HG03066 (cell line): ENCODE data around the gene PUSL1.

Experiments used
- ATAC-seq: cut with Tn5 transposase; IDR thresholded peaks from one replicate; pipeline ENCODE4 v1.9.1; 2021; ENCODE audit warnings: low read depth; ENCODE audit not compliant: unreplicated experiment

PUSL1 gene

GRCh38 chr1:1293263-1294249 lies 14.8 kb upstream of the PUSL1 start:
- ATAC-seq: no peak

- ATAC-seq: no peak
Observed at GRCh38 chr1:1294250-1294890, 14.0 kb upstream of the PUSL1 start.

GRCh38 chr1:1295154-1295923 lies 13.1 kb upstream of the PUSL1 start:
- no peak for ATAC-seq

- no peak for ATAC-seq
Observed at GRCh38 chr1:1296070-1297061, 12.0 kb upstream of the PUSL1 start.

- ATAC-seq: no peak
Observed at GRCh38 chr1:1297802-1298424, 10.5 kb upstream of the PUSL1 start.

GRCh38 chr1:1298861-1299685 lies 9.3 kb upstream of the PUSL1 start:
- no peak for ATAC-seq

- ATAC-seq: no peak
Observed at GRCh38 chr1:1299686-1300351, 8.6 kb upstream of the PUSL1 start.

GRCh38 chr1:1300352-1300739 lies 8.1 kb upstream of the PUSL1 start:
- ATAC-seq: no peak

GRCh38 chr1:1302006-1302430 lies 6.4 kb upstream of the PUSL1 start:
- no peak for ATAC-seq

- no peak for ATAC-seq
Observed at GRCh38 chr1:1302951-1303509, 5.4 kb upstream of the PUSL1 start.

GRCh38 chr1:1303736-1304135 lies 4.7 kb upstream of the PUSL1 start:
- no peak for ATAC-seq

GRCh38 chr1:1304331-1305299 lies 3.8 kb upstream of the PUSL1 start:
- no peak for ATAC-seq

- no peak for ATAC-seq
Observed at GRCh38 chr1:1305300-1306069, 2.9 kb upstream of the PUSL1 start.

GRCh38 chr1:1306070-1306660 lies 2.2 kb upstream of the PUSL1 start:
- ATAC-seq: no peak

- no peak for ATAC-seq
Observed at GRCh38 chr1:1306661-1307260, 1.6 kb upstream of the PUSL1 start.
